HG02798 (cell line): ENCODE data around the gene TRPM5.

Experiments used
- ATAC-seq: cut with Tn5 transposase; IDR thresholded peaks from one replicate; pipeline ENCODE4 v1.9.1; 2021; ENCODE audit warnings: mild to moderate bottlenecking; ENCODE audit not compliant: unreplicated experiment, poor library complexity

Gene TRPM5

DNA sequence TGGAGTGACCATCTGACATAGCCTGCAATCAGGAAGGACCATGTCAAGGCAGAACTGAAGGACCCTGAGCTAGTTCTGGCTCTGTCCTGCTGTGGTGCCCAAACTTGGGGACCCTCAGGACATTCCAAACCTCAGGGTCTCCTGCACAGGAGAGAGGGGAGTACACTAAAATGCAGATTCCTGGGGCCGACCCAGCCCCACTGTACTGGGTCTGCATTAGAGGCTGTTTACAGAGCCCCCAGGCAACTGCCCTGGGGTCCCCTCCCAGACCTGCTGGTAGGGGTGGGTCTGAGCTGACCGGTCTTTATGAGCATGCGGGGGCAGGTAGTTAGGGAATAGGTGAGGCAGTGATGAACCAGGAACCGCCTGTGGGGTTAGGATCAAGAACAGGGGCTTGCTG, 6.8 kb downstream of the TRPM5 start:
- ATAC-seq, result no peak

DNA sequence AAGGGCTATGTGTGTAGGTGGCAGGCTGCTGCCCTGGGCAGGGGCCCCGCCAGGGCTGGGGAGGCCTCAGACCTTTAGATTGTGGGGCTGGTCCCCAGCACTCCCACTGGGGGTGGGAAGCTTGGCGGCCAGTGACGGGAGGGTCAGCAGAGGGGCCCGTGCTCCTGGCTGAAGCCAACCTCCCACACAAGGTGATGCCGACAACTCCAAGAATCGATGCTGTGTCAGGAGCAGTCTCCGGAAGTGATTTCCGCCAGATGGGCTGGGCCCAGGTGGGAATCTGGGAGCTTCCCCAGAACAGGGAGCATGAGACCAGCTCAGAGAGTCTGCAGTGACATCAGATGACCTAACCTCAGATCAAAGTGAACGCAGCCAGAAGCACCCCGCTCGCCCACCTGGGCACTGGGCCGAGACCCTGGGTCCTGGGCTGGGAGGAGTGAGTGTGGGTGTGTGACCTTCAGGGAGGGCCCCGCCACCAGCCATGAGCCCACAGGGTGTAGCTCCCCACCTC, 7.7 kb downstream of the TRPM5 start:
- ATAC-seq, result no peak

DNA sequence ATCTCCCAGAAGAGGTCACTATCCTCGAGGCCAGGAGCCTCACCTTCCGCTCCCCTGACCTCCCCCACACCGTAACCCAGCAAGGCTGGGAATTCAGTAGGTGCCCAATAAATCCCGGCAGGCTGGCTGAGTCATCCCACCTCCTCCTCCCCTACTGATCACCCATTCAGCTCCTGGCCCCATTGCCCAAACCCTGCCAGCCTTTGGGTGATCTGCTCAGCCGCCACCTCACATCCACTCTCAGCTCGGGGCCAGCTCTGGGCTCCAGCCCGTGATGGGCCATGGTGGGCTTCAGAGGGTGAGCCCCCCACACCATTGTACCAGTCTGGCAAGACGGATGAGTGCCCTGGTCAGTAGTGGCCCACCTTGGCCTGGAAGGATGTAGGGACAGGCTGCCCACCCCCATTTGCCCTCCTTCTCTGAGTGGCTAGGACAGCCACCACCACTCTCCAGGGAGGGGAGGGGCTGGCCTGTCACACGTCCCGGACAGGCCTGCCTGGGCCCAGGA, 8.2 kb downstream of the TRPM5 start:
- ATAC-seq, result no peak

DNA sequence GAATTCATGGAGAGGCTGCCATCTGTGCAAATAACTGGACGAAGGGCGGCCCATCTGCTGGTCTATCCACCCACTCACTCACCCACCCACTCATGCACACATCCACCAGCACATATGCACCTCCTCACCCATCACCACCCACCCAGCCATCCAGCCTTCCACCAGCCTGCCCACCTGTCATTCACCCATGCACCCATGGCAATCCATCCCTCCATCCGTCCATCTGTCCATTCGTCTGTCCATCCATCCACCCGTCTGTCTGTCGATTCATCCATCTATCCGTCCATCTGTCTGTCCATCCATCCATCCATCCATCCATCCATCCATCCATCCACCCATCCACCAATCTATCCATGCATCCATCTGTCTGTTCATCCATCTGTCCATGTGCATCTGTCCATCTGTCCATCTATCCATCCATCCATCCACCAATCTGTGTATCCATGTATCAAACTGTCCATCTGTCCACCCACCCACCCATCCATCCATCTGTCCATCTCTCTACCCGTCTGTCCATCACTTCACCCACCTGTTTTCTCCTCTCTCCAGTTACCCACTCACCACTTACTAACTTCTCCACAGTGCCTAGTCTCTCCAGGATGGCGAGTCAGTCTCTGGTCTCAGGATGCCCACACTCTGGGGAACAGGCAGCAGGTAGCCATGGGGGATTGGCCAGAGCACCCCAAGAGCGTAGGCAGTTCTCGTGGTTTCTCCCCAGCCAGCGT, 8.9 kb downstream of the TRPM5 start:
- no peak for ATAC-seq

DNA sequence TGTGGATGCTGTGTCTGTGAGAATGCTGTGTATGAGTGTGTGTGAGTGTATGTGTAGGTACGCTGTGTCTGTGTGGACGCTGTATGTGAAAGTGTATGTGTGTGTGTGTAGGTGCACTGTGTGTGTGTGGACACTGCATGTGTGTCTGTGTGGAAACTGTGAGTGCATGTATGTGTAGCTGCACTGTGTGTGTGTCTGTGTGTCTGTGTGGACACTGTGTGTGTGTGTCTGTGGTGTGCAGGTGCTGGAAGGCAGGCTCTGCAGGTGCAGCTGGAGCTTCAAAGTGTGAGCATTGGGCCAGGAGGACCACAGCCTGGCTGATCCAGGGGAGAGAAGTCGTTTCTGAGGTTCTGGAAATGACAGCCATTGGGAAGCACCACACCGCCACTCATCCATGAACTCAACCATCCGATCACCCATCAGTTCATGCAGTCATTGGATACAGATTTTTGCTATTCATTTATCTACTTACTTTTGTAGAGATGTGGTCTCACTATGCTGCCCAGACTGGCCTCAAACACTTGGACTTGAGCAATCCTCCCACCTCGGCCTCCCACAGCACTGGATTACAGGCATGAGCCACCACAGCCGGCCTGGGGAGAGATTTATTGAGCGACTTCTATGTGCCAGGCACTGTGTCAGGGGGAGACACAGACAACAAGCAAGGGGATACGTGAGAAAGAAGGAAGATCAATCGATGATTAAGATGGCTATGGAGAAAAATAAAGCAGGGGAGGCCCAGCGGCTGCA, 9.6 kb downstream of the TRPM5 start:
- ATAC-seq, result no peak

- no peak for ATAC-seq
Observed at GRCh38 chr11:2434008-2434407, 10.3 kb downstream of the TRPM5 start.

GRCh38 chr11:2433106-2433925, 11.0 kb downstream of the TRPM5 start:
- ATAC-seq, result no peak

GRCh38 chr11:2432628-2433071, 11.7 kb downstream of the TRPM5 start:
- ATAC-seq, result no peak

- ATAC-seq, result no peak
Observed at GRCh38 chr11:2432171-2432621, 12.1 kb downstream of the TRPM5 start.

DNA sequence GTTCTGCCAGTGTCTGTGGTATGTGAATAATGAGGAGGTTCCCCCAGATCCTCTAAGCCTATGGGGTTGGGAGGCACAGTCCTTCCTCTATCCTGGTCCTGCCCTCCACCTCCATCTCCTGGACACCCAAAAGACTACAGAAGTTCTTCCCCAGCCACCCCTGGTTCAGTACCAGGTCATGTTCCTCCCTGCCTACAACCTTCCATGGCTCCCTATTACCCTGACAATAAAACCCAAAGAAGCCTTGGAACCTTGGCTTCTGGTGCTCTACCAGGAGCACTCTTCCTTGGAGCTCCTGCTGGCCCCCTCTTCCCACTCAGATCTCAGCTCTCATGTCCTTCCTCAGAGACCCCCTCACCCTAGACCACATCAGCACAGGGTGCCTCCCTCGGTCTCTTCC, 12.9 kb downstream of the TRPM5 start:
- no peak for ATAC-seq

- no peak for ATAC-seq
Observed at GRCh38 chr11:2428322-2428795, 16.0 kb downstream of the TRPM5 start.

GRCh38 chr11:2427721-2428321, 16.5 kb downstream of the TRPM5 start:
- ATAC-seq, result no peak

DNA sequence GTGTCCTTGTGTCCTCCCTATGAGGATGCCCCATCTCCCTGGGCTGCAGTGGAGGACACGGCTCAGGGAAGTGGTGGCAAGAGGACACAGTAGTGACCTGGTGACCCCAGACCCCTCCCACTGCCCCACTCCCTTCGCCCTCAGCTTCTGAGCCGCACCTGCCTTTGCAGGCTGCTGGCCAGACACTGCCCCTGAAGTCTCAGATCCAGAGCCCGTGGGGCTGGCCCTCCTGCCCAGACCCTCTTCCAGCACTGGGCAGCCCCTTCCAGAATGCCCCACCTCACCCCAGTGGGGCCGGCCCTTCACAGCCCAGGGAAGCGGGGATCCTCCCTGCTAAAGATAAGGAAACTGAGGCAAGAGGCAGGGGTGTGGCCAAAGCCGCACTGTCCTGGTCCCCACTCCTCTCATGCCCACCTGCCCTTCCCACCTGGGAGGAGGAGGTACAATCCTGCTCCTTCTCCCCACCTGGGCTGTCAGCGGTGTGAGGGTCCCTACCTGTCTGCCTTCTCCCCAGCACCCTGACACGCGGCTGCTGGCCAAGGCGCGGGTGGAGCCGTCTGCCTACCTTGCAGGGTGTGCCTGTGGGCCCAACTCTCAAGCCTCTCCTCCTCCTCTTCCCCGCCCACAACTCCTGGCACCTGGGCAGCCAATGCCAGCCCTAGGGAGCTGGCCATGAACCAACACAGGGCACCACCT, 17.3 kb downstream of the TRPM5 start:
- ATAC-seq, result no peak

DNA sequence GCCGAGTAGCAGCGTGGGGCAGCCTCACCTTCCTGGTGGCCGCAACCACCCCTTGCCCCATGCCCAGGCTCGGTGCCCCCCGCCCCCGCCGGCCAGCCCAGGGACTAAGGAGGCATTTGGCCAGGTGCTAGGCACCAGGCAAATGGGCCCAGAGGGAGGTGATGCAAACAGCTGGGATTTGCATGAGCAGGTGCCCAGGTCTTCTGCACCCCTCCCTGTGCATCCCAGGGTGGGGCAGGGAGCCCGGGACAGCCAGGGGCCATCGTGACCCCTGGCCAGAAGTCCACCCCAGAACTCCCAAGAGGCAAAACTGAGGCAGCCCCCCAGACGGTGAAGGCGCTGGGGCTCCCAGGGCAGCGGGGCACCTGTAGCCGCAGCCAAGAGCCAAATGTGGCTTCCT, 18.1 kb downstream of the TRPM5 start:
- ATAC-seq, result no peak

DNA sequence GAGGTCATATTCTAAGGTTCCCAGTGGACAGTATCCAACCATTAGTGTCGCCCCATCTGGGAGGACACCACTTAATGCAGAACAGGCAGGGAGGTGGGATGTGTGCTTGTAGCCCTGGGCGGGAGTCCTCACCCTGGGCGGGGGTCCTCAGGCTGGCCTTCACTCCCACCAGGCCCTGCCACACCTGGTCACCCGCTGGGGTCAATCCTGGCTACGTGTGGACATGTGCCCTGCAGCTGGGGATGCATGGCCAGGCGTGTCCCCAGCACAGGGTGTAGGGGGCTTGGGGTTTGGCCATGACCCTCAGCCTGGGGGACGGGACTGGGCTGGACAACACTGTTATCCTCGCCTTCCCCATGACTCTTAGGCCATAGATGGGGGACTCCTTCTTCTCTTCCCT, 18.8 kb downstream of the TRPM5 start:
- ATAC-seq, result no peak

GRCh38 chr11:2424811-2425495, 19.4 kb downstream of the TRPM5 start:
- ATAC-seq, result no peak

DNA sequence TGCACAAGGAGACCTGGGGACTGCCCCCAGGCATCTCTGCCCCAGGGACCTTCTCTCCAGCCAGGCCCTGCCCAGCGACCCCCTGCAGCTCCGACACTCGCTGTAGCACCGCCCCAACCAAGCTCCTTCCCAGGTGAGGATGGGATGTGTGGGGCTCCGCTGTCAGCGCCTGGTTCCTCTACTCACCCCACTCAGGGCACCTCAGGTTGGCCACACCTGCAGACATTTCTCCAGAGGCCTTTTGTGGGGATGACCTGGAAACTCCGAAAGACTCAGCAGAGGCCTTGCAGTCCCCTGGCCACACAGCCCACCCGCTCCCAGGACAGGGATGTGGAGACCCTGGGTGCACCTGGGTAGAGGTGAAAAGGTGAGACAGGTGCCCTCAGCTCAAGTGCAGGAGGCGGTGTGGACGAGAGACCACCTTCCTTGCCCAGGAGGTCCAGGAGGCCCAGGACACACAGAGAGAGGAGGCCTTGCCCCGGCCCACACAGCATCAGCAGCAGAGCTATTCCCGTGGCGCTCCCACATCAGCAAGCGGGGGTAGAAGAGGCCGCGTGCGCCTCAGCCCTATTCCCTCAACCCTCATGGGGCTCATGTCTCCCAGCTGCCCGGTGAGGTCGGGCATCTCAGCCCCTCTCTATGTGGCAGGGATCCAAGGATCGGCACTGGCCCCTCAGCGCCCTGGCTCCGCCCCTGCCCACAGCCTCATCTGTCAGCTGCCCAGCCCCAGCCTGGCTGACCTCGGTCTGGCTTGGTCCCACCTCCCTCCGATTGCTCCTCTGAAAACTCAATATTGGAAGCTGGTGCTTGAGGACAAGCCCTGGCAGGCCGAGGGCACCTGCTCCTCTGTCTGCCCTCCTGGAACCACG, 20.9 kb downstream of the TRPM5 start:
- ATAC-seq, result no peak
